ENCODE results near the gene GRIA3.

DNA sequence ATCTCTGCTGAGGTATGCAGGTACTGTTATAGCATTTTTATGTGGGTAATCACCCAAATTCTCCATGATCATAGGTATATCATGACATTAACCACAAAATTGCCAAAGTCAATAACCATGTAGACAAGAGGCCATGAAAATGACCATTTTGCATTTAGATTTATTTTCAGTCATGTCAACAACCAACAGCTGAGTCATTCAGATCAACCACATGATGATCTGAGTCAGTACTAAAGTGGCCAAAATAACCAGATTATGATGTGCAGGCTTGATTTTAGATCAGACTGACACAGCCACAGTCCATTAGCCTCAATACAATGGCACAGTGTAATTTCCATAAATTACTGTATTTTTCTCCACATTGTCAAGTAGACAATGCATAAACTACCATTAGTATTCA, 240.5 kb downstream of the GRIA3 start:
- TF ChIP-seq GATA2 (IDR thresholded peaks at IDR 0.05; ENCODE audit: low read depth, low read length), result no peak
- TF ChIP-seq GATA3 (IDR thresholded peaks at IDR 0.05; ENCODE audit: low read depth, low read length), result no peak

Data from SH-SY5Y (cell line).